Keratinocyte (primary cell): ENCODE measurements around the gene C2orf49.

Experiments
- EZH2 ChIP-seq: IDR thresholded peaks from one replicate; pipeline ENCODE4 v1.6.1; 2012; ENCODE audit warnings: inconsistent platforms, mild to moderate bottlenecking, low read length, moderate library complexity
- TF ChIP-seq, protein P1 (sequence below), 3 experiments: IDR thresholded peaks in 1 of 3; conservative IDR thresholded peaks in 1 of 3; optimal IDR thresholded peaks in 1 of 3; 2 replicates in 2 of 3; 3 replicates in 1 of 3; pipeline versions ENCODE3 to v1.5.1; 2011; ENCODE audit warnings: low read length in 3 of 3, mild to moderate bottlenecking in 3 of 3, moderate library complexity in 2 of 3, control low read depth in 1 of 3, inconsistent platforms in 1 of 3; ENCODE audit not compliant: insufficient read depth in 2 of 3; ENCODE audit errors: extremely low read depth in 1 of 3

DNA sequence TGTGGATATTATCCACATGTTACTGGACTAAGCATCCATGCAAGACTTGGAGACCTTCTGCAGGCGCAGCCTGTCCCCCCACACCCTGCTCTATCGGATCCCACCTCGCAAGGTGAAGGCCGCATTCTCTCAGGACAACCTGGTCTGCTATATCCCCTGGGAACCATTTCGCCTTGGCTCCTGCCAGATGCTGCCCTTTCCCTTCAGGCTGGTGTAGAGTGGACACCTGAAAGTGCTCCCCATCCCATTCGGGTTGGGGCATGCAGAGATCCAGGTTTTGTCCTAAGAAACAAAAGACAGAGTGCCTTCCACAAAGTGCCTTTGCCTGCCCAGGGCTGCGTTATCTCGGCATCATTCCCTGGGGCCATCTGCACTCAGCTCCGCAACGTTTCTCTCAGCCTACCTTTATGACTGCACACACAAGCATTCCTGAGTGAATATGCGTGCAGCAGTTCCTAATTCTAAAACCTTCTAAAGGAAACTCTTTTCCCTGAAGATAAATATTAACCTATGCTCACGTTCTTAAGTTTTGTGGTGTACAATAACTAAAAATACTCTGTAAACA is 41.0 kb downstream of the C2orf49 start:
- TF ChIP-seq, protein P1, sequence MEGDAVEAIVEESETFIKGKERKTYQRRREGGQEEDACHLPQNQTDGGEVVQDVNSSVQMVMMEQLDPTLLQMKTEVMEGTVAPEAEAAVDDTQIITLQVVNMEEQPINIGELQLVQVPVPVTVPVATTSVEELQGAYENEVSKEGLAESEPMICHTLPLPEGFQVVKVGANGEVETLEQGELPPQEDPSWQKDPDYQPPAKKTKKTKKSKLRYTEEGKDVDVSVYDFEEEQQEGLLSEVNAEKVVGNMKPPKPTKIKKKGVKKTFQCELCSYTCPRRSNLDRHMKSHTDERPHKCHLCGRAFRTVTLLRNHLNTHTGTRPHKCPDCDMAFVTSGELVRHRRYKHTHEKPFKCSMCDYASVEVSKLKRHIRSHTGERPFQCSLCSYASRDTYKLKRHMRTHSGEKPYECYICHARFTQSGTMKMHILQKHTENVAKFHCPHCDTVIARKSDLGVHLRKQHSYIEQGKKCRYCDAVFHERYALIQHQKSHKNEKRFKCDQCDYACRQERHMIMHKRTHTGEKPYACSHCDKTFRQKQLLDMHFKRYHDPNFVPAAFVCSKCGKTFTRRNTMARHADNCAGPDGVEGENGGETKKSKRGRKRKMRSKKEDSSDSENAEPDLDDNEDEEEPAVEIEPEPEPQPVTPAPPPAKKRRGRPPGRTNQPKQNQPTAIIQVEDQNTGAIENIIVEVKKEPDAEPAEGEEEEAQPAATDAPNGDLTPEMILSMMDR (optimal IDR thresholded peaks at IDR 0.05 in 1 of 3, IDR thresholded peaks at IDR 0.05 in 1 of 3, conservative IDR thresholded peaks at IDR 0.05 in 1 of 3; ENCODE audit: extremely low read depth in 1 of 3, insufficient read depth in 2 of 3, low read length in 3 of 3) = no peak
- TF ChIP-seq EZH2 = no peak
